OCI-M2 (cell line): Measurements from ENCODE around the gene RNGTT.
"Not testable (repeated sequence)": the region's sequence is repeated elsewhere in the genome, so short reads cannot be mapped to it uniquely, and the experiment has no call there.

Source experiments
- DNase-seq: peaks from one replicate; lab custom pipeline; 2025; ENCODE audit not compliant: unreplicated experiment; lab: John Stamatoyannopoulos, UW

Gene RNGTT

DNA sequence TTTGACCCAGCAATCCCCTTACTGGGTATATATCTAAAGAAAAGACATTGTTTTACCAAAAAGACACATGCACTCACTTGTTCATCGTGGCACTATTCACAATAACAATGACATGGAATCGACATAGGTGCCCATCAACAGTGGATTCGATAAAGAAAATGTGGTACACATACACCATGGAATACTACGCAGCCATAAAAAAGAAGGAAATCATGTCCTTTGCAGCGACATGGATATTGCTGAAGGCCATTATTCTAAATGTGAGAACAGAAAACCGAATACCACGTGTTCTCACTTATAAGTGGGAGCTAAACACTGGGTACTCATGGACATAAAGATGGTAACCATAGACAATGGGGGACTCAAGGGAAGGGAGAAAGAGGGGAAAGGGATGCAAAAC is 222.3 kb downstream of the RNGTT start:
- no peak for DNase-seq

DNA sequence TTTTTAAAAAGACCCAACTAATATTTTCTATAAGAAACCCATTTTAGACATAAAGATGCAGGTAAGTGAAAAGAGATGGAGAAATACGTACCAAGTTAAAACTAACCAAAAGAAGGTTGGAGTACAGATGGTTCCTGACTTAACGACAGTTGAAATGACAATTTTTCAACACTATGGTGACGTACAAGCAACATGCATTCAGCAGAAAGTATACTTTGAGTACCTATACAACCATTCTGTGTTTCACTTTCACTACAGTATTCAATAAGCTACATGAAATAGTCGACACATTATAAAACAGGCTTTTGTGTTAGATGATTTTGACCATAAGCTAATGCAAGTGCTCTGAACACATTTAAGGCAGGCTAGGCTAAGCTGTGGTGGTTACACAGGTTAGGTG is 228.9 kb downstream of the RNGTT start:
- no peak for DNase-seq

DNA sequence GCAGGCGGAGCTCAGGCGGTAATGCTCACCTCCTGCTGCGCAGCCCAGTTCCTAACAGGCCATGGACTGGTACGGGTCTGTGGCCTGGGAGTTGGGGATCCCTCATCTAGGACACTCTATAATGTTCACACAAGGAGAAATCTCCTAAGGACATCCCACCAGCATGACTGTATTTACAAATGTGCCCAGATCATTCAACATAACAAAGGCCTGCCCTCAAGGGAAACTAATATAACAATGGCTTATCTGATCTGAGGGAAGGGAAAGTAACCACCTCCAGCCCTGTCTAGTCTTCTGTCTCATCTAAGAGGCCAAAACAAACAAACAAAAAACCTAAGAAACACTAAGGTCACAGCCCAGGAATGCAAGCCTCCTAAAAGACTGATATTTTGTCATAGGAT is 232.8 kb downstream of the RNGTT start:
- DNase-seq = no peak

DNA sequence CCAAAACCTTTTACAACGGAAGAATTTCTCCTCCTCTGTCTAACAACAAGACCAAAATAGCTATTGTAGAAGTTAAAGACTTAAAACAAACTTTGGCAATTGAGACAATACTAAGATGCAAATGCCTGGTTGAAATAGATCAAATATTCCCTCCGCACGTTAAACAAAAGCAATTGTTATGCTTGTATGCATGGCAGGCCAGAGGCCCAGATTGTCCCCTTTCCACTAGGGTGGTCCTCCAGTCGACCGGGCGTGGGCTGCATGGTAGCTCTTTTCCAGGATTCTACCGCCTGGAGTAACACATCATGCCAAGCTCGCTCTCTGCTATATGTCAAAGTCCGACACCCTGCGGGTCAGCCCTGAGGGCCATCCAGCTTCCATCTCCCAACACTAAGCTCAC is 234.7 kb downstream of the RNGTT start:
- DNase-seq = no peak

DNA sequence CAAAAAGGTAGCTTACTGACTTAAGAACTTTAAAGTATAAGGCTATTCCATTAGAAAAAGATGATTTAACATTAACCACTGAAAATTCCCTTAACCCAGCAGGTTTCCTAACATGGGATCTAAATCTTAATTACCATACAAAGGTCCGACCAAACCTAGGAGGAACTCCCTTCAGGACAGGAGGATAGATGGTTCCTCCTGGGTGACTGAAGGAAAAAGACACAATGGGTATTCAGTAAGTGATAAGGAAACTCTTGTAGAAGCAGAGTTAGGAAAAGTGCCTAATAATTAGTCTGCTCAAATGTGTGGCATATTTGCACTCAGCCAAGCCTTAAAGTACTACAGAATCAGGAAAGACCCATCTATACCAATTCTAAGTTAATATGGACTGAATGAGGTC is 237.0 kb downstream of the RNGTT start:
- not testable (repeated sequence) for DNase-seq

DNA sequence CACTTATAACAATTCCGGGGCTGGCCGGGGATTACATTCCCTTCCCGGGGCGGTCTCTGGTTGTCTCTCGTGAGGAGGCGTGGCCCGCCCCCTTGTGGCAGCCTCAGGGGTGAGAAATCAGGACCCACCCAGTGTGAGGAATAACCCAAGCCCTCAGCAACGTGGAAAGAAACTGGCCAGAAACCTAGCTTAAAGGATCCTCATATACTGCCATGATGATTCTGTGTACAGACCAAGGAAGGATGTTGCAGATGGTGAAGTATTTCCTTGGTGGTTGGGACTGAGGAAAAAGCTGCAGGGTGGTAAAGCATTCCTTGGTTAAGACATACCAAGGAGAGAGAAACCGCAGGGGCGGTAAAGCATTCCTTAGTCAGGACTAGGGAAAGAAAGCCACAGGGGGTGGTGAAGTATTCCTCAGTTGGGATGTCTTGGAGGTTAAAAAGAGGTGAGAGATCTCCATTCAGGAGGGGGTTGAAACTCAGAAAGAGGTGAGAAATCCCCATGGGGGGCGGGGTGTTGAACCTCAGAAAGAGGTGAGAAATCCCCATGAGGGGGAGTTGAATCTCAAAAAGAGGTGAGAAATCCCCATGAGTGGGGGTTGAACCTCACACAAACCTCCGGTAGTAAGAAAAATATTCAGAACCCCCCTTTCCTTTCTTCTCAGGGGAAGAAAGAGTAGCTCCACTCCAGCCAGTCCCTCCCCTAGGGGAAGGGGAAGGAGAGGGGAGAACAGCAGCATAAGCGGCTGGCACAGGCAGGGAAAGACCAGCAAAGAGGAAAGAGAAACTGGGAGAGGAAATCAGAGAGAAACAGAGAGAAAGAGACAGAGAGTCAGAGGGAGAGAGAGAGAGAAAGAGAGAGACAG is 238.1 kb downstream of the RNGTT start:
- no peak for DNase-seq

DNA sequence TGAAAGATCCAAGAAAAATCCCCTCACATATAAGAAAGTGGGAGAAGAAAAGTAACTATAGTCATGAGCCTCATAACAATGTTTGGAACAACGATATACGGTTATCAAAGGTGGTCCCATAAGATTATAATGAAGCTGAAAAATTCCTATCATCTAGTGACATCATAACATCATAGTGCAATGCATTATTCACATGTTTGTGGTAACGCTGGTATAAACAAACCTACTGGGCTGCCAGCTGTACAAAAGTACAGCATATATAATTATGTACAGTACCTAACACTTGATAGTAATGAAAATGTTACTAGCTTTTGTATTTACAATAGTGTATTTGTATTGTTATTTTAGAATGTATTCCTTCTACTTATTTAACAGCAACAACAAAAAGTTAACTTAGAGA is 240.7 kb downstream of the RNGTT start:
- no peak for DNase-seq

DNA sequence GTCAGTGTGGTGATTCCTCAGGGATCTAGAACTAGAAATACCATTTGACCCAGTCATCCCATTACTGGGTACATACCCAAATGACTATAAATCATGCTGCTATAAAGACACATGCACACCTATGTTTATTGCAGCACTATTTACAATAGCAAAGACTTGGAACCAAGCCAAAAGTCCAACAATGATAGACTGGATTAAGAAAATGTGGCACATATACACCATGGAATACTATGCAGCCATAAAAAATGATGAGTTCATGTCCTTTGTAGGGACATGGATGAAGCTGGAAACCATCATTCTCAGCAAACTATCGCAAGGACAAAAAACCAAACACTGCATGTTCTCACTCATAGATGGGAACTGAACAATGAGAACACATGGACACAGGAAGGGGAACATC is 247.0 kb downstream of the RNGTT start:
- DNase-seq = not testable (repeated sequence)

DNA sequence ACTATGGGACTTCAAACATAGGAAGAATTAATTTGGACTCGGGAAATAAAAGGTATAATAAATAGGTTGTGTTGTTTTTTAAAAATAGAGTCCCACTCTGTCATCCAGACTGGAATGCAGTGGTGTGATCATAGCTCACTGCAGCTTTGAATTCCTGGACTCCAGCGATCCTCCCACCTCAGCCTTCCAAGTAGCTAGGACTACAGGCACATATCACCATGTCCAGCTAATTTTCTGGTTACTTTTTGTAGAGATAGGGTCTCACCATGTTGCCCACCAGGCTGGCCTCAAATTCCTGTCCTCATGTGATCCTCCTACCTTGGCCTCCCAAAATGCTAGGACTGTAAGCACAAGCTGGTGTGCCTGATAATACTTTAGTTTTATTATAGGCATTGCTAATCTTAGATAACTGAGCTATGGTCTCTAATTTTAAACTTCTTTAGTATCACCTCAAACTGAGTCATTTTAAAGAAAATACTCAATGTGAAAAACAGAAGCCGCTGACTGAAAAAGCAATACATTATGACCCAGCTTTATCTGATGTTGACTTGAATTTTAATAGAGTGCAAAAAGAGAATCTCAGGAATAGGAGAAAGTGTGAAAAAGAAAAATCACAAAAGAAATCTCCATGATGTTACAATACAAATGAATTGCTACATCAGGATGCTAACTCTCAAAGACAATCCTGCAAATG is 251.0 kb downstream of the RNGTT start:
- DNase-seq = no peak

DNA sequence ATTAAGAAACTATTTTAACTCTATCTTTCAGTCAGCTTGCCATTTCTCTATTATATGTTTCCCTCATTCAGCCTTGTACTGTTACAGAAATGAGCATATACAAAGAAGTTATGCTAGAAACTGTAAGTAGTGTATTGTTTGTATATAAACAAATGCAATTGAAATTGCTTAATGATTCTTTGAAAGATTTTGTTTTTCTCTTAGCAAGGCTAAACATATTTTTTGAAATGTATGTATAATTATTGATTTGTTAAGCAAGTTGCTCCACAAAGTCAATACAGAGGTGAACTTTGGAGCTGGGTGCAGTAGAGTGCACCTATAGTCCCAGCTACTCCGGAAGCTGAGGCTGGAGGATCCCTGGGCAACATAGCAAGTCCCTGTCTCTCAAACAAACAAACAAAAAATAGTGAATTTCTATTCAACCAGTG is 253.6 kb downstream of the RNGTT start:
- DNase-seq = no peak

DNA sequence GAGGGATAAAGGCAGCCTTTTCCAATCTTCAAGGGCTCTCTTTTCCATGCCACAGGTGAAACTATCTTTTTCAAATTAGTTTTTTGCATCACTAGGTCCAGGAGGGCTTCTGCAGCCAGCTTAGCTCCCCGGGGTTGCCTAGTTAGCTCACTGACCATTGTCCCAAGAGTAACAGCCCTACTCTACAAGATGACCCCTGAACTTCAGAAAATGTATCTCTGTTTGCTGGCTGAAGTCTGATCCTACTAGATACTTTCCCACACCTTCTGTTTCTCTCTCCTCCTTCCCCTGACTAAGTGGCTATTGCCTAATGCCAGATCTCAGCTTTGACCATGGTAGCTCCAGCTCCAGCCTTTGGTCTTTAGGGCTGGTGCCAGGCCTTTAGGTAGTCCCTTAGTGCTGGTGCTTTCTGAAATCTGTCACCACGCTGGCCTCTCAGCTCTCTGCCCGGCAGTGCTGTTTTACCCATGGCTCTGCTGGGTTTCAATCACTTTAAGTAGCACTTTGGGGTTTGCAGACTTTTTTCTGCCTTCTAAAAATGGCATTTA is 255.1 kb downstream of the RNGTT start:
- no peak for DNase-seq

DNA sequence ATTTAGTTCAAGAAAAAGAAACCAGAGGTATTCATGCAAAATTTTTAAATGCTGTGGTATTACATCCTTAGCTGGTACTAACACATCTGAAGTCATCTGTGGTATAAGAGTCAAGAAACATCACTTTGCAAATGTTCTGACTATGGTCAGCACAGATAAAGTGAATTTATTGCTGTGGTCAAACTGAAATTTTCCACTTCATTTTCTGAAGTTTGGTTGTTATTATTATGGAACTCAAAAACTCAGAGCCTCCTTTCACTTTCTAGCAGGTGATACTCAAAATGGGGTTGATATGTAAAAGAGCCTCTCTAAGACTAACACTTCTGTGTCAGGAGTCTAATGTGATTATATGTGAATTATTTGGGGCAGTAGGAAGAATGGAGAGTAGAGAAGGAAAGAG is 257.8 kb downstream of the RNGTT start:
- no peak for DNase-seq

DNA sequence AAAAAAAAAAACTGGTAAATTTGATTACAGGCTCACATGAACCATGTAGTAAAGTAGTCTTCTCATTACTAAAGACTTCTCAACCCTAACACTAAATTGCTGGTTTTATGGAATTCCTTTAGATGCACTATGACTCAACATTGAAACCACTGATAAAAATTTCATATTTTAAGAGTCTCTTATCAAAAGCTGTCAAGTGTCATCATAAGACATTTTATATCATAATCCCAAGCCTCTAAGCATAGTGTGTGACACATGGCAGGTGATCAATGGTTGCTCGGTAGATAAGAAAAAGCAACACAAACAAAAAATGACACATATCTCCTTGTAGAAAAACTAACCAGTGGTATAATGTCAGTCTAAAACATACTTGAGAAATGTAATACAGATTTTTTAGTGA is 258.4 kb downstream of the RNGTT start:
- no peak for DNase-seq

DNA sequence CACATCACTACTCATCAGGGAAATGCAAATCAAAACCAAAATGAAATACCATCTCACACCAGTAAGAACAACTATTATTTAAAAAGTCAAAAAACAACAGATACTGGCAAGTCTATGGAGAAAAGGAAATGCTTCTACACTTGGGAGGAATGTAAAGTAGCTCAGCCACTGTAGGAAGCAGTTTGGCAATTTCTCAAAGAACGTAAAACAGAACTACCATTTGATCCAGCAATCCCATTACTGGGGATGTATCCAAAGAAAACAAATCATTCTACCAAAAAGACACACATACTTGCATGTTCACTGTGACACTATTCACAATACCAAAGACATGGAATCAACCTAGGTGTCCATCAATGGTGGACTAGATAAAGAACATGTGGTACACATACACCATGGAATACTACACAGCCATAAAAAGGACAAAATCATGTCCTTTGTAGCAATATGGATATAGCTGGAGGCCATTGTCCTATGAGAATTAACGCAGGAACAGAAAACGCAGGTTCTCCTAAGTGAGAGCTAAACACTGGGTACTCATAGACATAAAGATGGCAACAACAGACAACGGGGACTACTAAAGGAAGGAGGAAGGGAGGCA is 260.4 kb downstream of the RNGTT start:
- DNase-seq = no peak

DNA sequence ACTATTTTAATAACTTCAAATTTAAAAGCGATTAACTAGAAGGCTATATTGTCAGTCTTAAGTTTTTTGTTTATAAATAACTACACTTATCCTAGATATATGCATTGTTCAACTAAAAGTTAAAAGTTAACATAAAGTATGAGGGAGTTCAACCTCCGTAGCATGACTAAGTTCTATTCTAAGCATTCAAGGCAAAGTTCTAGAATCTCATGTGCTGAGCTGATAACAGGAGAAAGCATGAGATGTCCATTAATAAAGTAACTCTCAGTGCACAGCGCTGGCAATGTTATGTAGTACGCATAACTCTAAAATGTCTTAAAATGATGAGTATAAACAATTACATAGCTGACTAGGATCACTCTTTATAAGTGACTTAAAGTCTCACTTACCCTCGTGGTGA is 264.8 kb downstream of the RNGTT start:
- no peak for DNase-seq

DNA sequence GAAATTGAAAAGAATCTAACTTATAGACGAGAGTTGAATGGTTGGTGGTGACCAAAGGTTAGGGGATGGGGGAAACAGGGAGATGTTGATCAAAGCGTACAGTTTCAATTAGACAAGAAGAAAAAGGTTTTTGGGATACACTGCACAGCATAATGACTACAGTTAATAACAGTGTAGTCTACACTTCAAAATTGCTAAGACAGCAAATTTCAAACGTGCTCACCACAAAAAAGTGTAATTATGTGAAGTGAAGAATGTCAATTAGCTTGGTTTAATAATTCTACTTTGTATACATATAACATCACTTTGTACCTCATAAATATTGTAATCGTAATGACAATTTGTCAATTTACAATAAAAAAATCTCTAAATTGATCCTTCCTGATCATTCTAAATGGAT is 267.5 kb downstream of the RNGTT start:
- DNase-seq = no peak

DNA sequence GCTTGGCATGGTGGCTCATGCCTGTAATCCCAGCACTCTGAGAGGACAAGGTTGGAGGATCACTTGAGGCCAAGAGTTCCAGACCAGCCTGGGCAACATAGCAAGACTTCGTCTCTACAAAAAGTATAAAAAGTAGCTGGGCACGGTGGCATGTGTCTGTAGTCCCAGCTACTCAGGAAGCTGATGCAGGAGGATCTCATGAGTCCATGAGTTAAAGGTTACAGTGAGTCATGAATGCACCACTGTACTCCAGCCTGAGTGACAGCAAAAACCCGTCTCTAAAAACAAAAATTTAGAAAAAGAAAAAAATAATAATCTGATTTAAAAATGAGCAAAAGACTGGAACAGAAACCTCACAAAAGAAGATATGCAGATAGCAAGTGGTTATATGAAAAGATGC is 279.7 kb downstream of the RNGTT start:
- DNase-seq = no peak

DNA sequence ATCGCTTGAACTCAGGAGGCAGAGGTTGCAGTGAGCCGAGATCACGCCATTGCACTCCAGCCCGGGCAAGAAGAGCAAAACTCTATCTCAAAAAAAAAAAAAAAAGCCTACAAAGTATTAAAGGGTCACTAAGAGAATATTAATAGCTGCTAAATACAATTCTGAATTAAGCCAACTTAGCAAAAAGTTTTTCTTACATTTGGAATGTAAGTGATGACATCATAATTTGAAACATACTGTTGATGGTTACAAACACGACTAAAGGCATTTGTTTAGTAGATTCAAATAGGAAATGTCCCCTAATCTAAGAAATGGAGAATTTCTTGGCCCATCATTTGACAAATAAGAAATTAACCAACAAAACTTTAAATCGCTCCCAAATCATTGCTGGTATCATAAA is 282.8 kb downstream of the RNGTT start:
- DNase-seq = no peak

DNA sequence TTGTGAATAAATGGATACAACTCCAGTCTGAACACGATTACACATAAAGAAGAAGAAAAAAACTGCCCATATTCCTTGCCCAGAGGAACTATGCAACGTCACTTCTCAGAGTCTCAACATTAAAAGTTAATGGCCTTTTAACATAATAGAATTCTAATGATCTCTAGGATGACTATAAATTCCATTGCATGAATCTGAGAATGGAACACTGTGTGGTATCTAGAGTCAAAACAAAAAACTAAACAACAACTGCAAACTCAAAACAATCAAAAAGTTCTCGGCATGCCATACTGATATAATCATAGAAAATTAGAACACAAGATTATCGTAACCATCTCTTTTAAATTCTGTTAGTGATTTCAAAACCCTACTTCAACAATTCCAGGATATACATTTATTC is 283.6 kb downstream of the RNGTT start:
- DNase-seq = no peak

DNA sequence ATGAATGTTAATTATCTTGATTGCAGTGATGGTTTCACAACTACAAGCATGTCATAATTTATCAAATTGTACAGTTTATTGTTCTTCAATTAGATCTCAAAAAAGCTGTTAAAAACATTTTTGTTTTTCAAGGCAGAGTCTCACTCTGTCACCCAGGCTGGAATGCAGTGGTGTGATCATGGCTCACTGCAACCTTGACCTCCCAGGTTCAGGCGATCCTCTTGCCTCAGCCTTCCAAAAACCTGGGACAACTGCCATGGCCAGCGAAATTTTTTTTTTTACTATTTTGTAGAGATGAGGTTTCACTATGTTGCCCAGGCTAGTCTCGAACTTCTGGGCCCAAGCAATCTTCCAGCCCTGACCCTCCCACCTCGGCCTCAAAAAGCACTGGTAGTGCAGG is 286.1 kb downstream of the RNGTT start:
- DNase-seq = no peak

DNA sequence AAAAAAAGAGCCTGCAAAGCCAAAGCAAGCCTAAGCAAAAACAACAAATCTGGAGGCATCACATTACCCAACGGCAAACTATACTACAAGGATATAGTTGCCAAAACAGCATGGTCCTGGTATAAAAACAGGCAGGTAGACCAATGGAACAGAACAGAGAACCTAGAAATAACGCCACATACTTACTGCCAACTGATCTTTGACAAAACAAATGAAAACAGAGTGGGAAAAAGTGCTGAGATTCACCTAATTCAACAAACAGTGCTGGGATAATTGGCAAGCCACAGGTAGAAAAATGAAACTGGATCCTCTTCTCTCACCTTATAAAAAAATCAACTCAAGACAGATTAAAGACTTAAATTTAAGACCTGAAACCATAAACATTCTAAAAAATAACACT is 291.8 kb downstream of the RNGTT start:
- no peak for DNase-seq

DNA sequence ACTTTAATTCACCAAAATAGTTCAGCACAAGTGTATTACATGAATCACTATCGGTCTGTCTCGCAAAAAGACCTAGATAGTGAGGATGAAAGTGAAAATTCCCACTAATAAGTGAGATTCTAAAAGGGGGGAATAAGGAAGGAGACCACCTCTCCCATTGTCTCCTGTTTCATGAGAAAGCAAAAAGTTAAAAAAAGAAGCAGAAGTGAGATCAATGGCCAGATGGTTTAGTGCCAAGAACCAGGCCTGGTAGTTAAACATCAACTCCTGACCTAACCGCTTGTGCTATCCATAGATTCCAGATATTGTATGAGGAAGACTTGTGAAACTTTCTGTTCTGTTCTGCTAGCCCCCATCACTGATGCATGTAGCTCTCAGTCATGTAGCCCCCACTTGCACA is 293.0 kb downstream of the RNGTT start:
- no peak for DNase-seq
